IPS DF 4.7 (cell line): ENCODE data around the gene OVCA2.
A peak's percentile ranks its signal among the peaks of the same experiment; 100 is the strongest.

Experiments used
- DNase-seq: peaks from one replicate; pipeline ENCODE4 v3.0.0-alpha.2; 2013; ENCODE audit warnings: low spot score; ENCODE audit errors: extremely low read depth

The OVCA2 gene

DNA sequence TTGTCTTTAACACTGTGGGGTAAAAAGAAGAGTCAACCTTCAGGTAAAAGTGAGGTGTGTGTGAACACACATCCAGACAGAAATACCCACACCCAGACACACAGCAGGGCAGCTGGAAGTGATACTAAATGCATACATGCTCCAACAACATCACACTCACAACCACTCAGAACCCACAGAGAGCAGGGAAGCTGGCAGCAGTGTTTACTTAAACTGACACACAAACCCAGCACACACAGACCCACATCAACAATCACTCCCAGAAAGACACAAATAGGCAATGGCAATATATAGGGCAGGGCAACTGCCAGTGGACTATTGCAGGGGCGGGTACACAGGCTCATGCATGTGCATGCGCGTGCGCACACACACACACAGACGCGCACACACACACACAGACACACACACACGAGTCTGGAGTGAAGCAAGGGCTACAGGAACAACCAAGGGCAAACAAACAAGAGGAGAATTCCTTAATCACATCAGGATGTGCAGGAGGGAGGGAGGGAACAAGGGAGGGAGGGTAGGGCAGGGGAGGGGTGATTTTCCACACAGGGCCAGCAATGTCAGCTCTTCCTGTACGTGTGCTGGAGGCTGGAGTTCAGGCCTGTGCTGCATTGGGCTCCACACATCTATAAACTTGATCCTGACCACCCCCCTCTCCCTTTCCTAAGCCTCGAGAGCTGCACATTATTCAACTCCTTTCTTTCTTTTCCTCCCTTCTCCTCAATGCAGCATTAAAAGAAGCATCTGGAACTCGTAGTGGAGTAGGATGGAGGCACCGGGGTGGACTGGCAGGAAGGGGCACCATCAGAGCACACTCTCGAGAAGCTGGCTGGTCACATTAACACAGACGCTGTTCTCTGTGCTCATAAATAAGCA lies 43.2 kb downstream of the OVCA2 start:
- no peak for DNase-seq

DNA sequence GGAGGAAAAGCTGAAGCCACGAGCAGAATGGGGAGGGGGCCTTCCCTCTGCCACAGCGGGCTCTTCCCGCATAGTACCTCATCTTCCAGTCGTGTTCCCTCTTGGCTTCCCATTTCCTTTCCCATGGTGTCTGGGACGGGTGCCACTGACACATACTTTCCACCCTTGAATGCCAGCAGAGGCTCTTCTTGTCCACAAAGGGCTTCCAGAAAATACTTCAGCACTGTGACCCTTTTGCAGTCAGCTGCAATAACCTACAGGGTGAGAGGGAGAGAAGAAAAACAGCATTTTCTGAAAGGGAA lies 43.8 kb downstream of the OVCA2 start:
- DNase-seq: no peak

DNA sequence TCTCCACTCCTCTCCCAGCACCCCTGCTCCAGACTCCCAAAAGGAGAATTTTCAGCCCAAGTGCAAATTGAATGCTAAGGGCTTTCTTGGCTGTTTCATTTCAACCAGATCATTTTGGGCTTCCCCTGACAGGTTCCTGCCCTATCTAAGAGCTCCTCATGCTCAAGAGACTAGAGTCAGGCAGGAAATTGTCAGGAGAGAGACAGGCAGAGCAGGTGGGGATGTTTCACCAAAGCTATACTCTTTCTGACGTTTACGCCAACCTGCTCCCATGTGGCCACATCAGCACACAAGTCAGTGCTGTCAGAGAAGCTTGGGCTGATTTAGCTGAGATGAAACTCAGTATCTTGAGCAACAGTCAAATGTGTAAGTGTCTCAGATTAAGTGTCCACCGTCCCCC lies 44.5 kb downstream of the OVCA2 start:
- no peak for DNase-seq

DNA sequence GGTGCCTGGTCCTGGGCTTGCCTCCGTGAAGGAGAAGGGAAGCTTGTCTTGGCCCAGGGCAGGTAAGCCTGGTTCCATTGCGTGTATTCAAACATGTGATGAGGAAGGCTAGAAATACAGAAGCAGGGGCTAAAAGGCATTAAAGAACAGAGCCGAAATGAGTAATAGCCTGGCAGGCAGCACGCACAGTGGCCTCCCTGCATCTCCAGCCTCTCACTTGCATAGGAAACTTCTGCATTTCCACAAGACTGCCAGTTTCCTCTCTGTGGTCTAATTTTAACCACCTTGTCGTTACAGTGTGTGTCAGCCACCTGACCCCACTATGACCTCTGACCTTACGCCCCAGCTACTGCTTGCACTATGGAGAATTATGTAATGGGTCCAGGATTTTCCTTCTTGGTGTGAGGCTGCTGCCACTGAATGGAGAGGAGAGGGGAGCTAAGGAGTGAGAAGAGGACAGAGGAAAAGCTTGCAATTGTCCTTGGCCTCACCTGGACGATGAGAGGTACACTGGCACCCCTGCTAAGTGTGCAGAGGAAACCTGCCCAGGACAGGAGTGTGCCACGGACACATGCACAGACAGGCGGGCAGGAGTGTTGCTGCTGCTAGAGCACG lies 45.9 kb downstream of the OVCA2 start:
- no peak for DNase-seq

DNA sequence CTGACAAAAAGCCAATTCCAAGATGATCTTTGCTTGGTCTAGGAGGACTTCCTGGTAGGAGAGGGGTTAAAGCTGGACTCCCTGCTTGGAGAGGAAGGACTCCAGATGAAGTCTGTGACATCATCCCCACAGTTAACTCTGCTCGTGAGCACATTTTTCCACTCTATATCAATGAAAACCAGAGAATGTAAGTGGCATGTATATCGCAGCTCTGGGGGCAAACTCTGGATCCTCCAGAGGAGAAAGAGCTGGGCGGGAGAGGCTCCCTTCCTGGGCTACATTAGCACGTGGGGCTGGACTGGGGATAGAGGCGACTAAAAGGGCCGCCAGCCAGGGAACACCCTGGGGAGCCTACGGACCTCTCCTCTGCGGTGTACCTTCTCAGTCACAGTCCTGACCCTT lies 47.2 kb downstream of the OVCA2 start:
- DNase-seq: no peak

DNA sequence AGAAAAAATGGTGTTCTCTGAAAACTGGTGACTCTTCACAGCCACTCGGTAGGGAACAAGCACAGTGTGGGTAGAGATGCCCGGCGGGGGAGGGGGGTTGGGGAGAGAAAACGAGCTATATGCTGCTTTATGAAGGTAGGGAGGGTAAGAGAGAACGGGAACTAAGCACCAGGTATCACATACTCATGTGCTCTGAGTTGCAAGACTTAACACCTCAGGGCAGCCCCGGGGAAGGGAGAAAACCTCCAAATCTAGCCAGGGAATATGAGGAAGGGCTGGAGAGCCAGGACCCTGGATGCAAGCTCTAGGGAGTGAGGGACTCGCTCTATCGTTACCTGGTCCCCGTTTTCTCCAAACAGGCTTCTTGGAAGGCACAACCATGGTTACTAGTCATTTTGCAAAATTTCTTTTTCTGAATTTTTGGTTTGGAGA lies 48.4 kb downstream of the OVCA2 start:
- no peak for DNase-seq

DNA sequence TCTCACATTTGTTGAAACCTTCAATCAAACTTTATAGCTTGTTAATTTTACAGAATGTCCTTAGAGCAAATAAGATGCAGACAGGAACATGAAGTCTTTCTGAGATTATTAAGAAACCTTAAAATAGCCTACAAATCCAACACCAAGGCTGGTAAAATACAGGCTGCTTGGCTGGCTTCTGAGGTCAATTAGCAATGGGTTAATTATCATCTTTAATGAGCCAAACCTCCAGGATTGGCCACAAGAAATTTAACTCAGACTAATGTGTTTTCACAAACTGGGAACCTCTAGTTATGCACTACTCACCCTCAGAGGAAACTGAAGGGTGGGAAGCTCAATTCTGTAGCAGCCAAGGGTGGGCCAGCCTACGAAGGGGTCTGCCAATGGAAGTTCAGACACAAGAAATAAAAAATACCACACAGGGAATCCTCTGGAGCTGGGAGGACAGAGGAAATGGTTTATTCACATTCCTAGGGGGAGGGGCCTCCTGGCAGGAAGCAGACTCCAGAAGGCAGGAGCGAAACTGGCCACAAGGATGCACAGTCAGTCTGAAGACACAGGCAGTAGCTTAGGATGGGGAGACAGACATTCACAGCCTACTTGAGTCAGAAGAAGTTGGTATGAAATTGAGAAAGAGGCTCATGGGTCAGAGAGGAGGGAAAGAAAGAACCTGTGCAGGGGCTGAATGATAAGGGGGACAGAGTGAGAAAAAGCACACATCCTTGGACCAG lies 49.1 kb downstream of the OVCA2 start:
- peak; percentile 62 for DNase-seq

DNA sequence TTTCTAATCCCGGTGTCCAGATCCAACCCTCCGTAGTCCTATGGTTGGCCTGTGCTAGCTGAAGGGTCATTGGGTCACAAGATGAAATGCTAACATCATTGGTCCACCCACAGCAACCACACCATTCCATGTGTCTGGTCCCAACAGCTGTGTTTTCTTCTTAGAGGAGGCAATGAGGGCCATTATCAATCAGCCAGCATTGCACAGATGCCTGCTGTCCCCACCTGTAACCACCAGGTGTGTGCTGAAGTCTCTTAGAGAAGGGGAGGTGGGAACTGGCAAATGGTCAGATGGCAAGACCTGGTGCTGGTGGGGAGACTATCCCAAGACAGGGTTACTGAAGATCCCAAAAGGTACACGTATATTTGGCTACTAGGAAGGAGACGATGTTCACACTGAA lies 50.4 kb downstream of the OVCA2 start:
- DNase-seq: no peak
